Activated T-cell treated with anti-CD3 and anti-CD28 coated beads, Interleukin-2, amount 50 U/mL, for 24 hours (primary cell): Measurements from ENCODE around the gene JAKMIP2.
"Not testable (repeated sequence)": the region's sequence is repeated elsewhere in the genome, so short reads cannot be mapped to it uniquely, and the experiment has no call there.

Source experiments
- DNase-seq: peaks from one replicate; pipeline ENCODE4 v3.0.0-alpha.2; 2020
- H3K27ac Mint-ChIP-seq: 2 replicates; pipeline ENCODE4 v1.8.0; 2020; ENCODE audit warnings: mild to moderate bottlenecking, mixed read lengths
- H3K27me3 Mint-ChIP-seq: 2 replicates; pipeline ENCODE4 v1.8.0; 2020; ENCODE audit warnings: mixed read lengths
- H3K36me3 Mint-ChIP-seq: 2 replicates; pipeline ENCODE4 v1.8.0; 2020; ENCODE audit warnings: low read depth, mixed read lengths
- H3K4me1 Mint-ChIP-seq: 2 replicates; pipeline ENCODE4 v1.8.0; 2020; ENCODE audit warnings: low read depth, mixed read lengths
- H3K4me3 Mint-ChIP-seq: 2 replicates; pipeline ENCODE4 v1.8.0; 2020; ENCODE audit warnings: mild to moderate bottlenecking, moderate library complexity, mixed read lengths
- H3K9me3 Mint-ChIP-seq: 2 replicates; pipeline ENCODE4 v1.8.0; 2020; ENCODE audit warnings: mixed read lengths

JAKMIP2 gene

GRCh38 chr5:147782110-147783028 lies at the start of gene JAKMIP2:
Gene JAKMIP2 (minus strand): TSS chr5:147782728. CDS start chr5:147671806, 110,922 bp downstream.
- Mint-ChIP-seq H3K27ac (peak within 1 kb of the TSS; percentile 81), H3K4me3 (peak within 1 kb of the TSS; percentile 81), H3K9me3 (no peaks in the 10 kb centered on the region), H3K36me3 (no peaks in the 10 kb centered on the region), H3K4me1 (peaks cover 20% of the 10 kb centered on the region), H3K27me3 (no peaks in the 10 kb centered on the region)
- DNase-seq = peak; percentile 84

- H3K27ac Mint-ChIP-seq = no peak within 1 kb of the TSS
- no peaks in the 10 kb centered on the region for H3K36me3 Mint-ChIP-seq
- H3K9me3 Mint-ChIP-seq = no peaks in the 10 kb centered on the region
- DNase-seq = no peak
- no peak within 1 kb of the TSS for H3K4me3 Mint-ChIP-seq
- no peaks in the 10 kb centered on the region for H3K4me1 Mint-ChIP-seq
- H3K27me3 Mint-ChIP-seq = no peaks in the 10 kb centered on the region
Observed at GRCh38 chr5:147831465-147831864, 48.9 kb upstream of the JAKMIP2 start, which contains the start of gene SPINK1. Gene SPINK1 (minus strand): TSS chr5:147831671. CDS start chr5:147831577, 94 bp downstream.

- no peaks in the 10 kb centered on the region for H3K9me3 Mint-ChIP-seq
- no peaks in the 10 kb centered on the region for H3K27me3 Mint-ChIP-seq
- DNase-seq = no peak
- no peaks in the 10 kb centered on the region for H3K4me1 Mint-ChIP-seq
- no peak overlapping the region for H3K27ac Mint-ChIP-seq
- H3K36me3 Mint-ChIP-seq = no peaks in the 10 kb centered on the region
- no peak overlapping the region for H3K4me3 Mint-ChIP-seq
Observed at GRCh38 chr5:147830035-147830434, 47.5 kb upstream of the JAKMIP2 start.

- H3K27ac Mint-ChIP-seq, H3K36me3 Mint-ChIP-seq, DNase-seq, H3K9me3 Mint-ChIP-seq, H3K27me3 Mint-ChIP-seq, H3K4me1 Mint-ChIP-seq, H3K4me3 Mint-ChIP-seq: not testable (repeated sequence)
Observed at GRCh38 chr5:147827017-147827416, 44.5 kb upstream of the JAKMIP2 start.

GRCh38 chr5:147826361-147826760 lies 43.8 kb upstream of the JAKMIP2 start:
- DNase-seq = no peak

GRCh38 chr5:147822686-147823491 lies 40.4 kb upstream of the JAKMIP2 start:
- H3K4me3 Mint-ChIP-seq = no peak overlapping the region
- no peaks in the 10 kb centered on the region for H3K27me3 Mint-ChIP-seq
- no peaks in the 10 kb centered on the region for H3K4me1 Mint-ChIP-seq
- DNase-seq = no peak
- H3K9me3 Mint-ChIP-seq = no peaks in the 10 kb centered on the region
- no peaks in the 10 kb centered on the region for H3K36me3 Mint-ChIP-seq
- H3K27ac Mint-ChIP-seq = no peak overlapping the region

More at GRCh38 chr5:147826361-147826760, 43.8 kb upstream of the JAKMIP2 start:
- Mint-ChIP-seq H3K36me3 (no peaks in the 10 kb centered on the region), H3K27me3 (no peaks in the 10 kb centered on the region), H3K27ac (no peak overlapping the region), H3K4me3 (no peak overlapping the region), H3K4me1 (no peaks in the 10 kb centered on the region), H3K9me3 (no peaks in the 10 kb centered on the region)

- H3K36me3 Mint-ChIP-seq, H3K27me3 Mint-ChIP-seq, H3K4me3 Mint-ChIP-seq, DNase-seq, H3K27ac Mint-ChIP-seq, H3K4me1 Mint-ChIP-seq, H3K9me3 Mint-ChIP-seq: not testable (repeated sequence)
Observed at GRCh38 chr5:147822222-147822621, 39.7 kb upstream of the JAKMIP2 start.

- Mint-ChIP-seq H3K4me3 (no peak overlapping the region), H3K27ac (no peak overlapping the region), H3K4me1 (no peaks in the 10 kb centered on the region), H3K27me3 (no peaks in the 10 kb centered on the region), H3K36me3 (no peaks in the 10 kb centered on the region), H3K9me3 (no peaks in the 10 kb centered on the region)
- no peak for DNase-seq
Observed at GRCh38 chr5:147821766-147822165, 39.2 kb upstream of the JAKMIP2 start.

- Mint-ChIP-seq H3K27ac (no peak overlapping the region), H3K4me3 (no peak overlapping the region), H3K9me3 (no peaks in the 10 kb centered on the region), H3K4me1 (no peaks in the 10 kb centered on the region), H3K27me3 (no peaks in the 10 kb centered on the region), H3K36me3 (no peaks in the 10 kb centered on the region)
- no peak for DNase-seq
Observed at GRCh38 chr5:147819261-147819770, 36.8 kb upstream of the JAKMIP2 start.

GRCh38 chr5:147818290-147818689 lies 35.8 kb upstream of the JAKMIP2 start:
- DNase-seq = no peak
- H3K4me3 Mint-ChIP-seq = no peak overlapping the region
- H3K36me3 Mint-ChIP-seq = no peaks in the 10 kb centered on the region
- H3K9me3 Mint-ChIP-seq = no peaks in the 10 kb centered on the region
- H3K27me3 Mint-ChIP-seq = no peaks in the 10 kb centered on the region
- no peak overlapping the region for H3K27ac Mint-ChIP-seq
- H3K4me1 Mint-ChIP-seq = no peaks in the 10 kb centered on the region

GRCh38 chr5:147813696-147814095 lies 31.2 kb upstream of the JAKMIP2 start:
- H3K9me3 Mint-ChIP-seq = no peaks in the 10 kb centered on the region
- no peak overlapping the region for H3K27ac Mint-ChIP-seq
- no peak overlapping the region for H3K4me3 Mint-ChIP-seq
- H3K27me3 Mint-ChIP-seq = no peaks in the 10 kb centered on the region
- H3K36me3 Mint-ChIP-seq = no peaks in the 10 kb centered on the region
- DNase-seq = no peak
- H3K4me1 Mint-ChIP-seq = no peaks in the 10 kb centered on the region

- no peaks in the 10 kb centered on the region for H3K9me3 Mint-ChIP-seq
- H3K4me1 Mint-ChIP-seq = peaks cover 2% of the 10 kb centered on the region
- H3K36me3 Mint-ChIP-seq = no peaks in the 10 kb centered on the region
- DNase-seq = no peak
- H3K27ac Mint-ChIP-seq = no peak overlapping the region
- no peaks in the 10 kb centered on the region for H3K27me3 Mint-ChIP-seq
- H3K4me3 Mint-ChIP-seq = no peak overlapping the region
Observed at GRCh38 chr5:147809830-147810666, 27.5 kb upstream of the JAKMIP2 start.

GRCh38 chr5:147805030-147805454 lies 22.5 kb upstream of the JAKMIP2 start:
- Mint-ChIP-seq H3K27me3 (no peaks in the 10 kb centered on the region), H3K4me1 (peaks cover 5% of the 10 kb centered on the region), H3K27ac (no peak overlapping the region), H3K9me3 (no peaks in the 10 kb centered on the region), H3K36me3 (no peaks in the 10 kb centered on the region), H3K4me3 (no peak overlapping the region)
- DNase-seq = no peak

- Mint-ChIP-seq H3K27ac (no peak overlapping the region), H3K9me3 (no peaks in the 10 kb centered on the region), H3K4me3 (no peak overlapping the region), H3K4me1 (peaks cover 5% of the 10 kb centered on the region), H3K27me3 (no peaks in the 10 kb centered on the region), H3K36me3 (no peaks in the 10 kb centered on the region)
- no peak for DNase-seq
Observed at GRCh38 chr5:147804334-147804733, 21.8 kb upstream of the JAKMIP2 start.
